ENCODE data around the gene CD99L2.
A peak's percentile ranks its signal among the peaks of the same experiment; 100 is the strongest.
"Not testable (repeated sequence)": the region's sequence is repeated elsewhere in the genome, so short reads cannot be mapped to it uniquely, and the experiment has no call there.

CD99L2 gene

GRCh38 chrX:150896632-150897031 is 1.8 kb downstream of the CD99L2 start:
- no peak for DNase-seq

GRCh38 chrX:150893936-150894335 is 4.5 kb downstream of the CD99L2 start:
- no peak for DNase-seq

GRCh38 chrX:150889131-150889530 is 9.3 kb downstream of the CD99L2 start:
- DNase-seq = no peak

- DNase-seq = no peak
Measured at GRCh38 chrX:150887906-150888465, 10.5 kb downstream of the CD99L2 start.

- DNase-seq = not testable (repeated sequence)
Measured at GRCh38 chrX:150887268-150887667, 11.2 kb downstream of the CD99L2 start.

GRCh38 chrX:150886381-150886780 is 12.1 kb downstream of the CD99L2 start:
- DNase-seq = no peak

- DNase-seq = no peak
Measured at GRCh38 chrX:150880808-150881165, 17.7 kb downstream of the CD99L2 start.

GRCh38 chrX:150879855-150880807 is 18.3 kb downstream of the CD99L2 start:
- DNase-seq = no peak

- DNase-seq = not testable (repeated sequence)
Measured at GRCh38 chrX:150875621-150876020, 22.8 kb downstream of the CD99L2 start.

- no peak for DNase-seq
Measured at GRCh38 chrX:150874448-150874847, 24.0 kb downstream of the CD99L2 start.

- DNase-seq = no peak
Measured at GRCh38 chrX:150873616-150874015, 24.9 kb downstream of the CD99L2 start.

GRCh38 chrX:150872773-150873336 is 25.6 kb downstream of the CD99L2 start:
- DNase-seq = no peak

- DNase-seq = peak; percentile 0
Measured at GRCh38 chrX:150871341-150871811, 27.1 kb downstream of the CD99L2 start.

GRCh38 chrX:150870487-150871340 is 27.8 kb downstream of the CD99L2 start:
- DNase-seq = no peak

GRCh38 chrX:150870029-150870428 is 28.4 kb downstream of the CD99L2 start:
- no peak for DNase-seq

- no peak for DNase-seq
Measured at GRCh38 chrX:150869450-150869849, 29.0 kb downstream of the CD99L2 start.

- DNase-seq = no peak
Measured at GRCh38 chrX:150868625-150869024, 29.8 kb downstream of the CD99L2 start.

- no peak for DNase-seq
Measured at GRCh38 chrX:150864127-150864526, 34.3 kb downstream of the CD99L2 start.

- no peak for DNase-seq
Measured at GRCh38 chrX:150863191-150863590, 35.3 kb downstream of the CD99L2 start.

- DNase-seq = no peak
Measured at GRCh38 chrX:150857453-150857852, 41.0 kb downstream of the CD99L2 start.

GRCh38 chrX:150856785-150857184 is 41.7 kb downstream of the CD99L2 start:
- DNase-seq = no peak

GRCh38 chrX:150856101-150856500 is 42.4 kb downstream of the CD99L2 start:
- no peak for DNase-seq

GRCh38 chrX:150854856-150855255 is 43.6 kb downstream of the CD99L2 start:
- DNase-seq = peak; percentile 1
